GM21423 (cell line): ENCODE measurements around the gene ADGRG1.
"Not testable (repeated sequence)": the region's sequence is repeated elsewhere in the genome, so short reads cannot be mapped to it uniquely, and the experiment has no call there.

Experiments used
- ATAC-seq: cut with Tn5 transposase; IDR thresholded peaks from one replicate; pipeline ENCODE4 v1.9.1; 2021; ENCODE audit warnings: mild to moderate bottlenecking, moderate library complexity; ENCODE audit not compliant: unreplicated experiment

Gene ADGRG1

DNA sequence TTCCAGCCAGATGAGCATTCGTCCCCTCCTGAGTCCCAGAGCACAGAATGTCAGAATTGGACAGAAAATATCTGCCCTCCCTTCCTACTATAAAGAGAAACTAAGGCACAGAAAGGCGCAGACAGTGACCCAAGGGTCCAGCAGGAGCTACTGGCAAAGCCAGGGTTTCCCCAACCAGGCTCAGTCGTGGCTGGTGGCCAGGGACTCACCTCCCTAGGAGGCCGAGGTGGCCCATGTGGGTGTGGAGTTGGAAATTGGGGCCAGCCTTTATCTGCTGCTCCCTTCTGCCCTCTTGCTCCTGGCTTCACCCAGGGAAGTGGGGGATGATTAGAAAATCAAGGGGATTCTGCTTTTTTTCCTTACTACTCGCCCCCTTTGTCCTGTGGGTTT lies 67.2 kb downstream of the ADGRG1 start:
- ATAC-seq = no peak

- ATAC-seq = no peak
These were observed 67.8 kb downstream of the ADGRG1 start for GRCh38 chr16:57696240-57696639.

DNA sequence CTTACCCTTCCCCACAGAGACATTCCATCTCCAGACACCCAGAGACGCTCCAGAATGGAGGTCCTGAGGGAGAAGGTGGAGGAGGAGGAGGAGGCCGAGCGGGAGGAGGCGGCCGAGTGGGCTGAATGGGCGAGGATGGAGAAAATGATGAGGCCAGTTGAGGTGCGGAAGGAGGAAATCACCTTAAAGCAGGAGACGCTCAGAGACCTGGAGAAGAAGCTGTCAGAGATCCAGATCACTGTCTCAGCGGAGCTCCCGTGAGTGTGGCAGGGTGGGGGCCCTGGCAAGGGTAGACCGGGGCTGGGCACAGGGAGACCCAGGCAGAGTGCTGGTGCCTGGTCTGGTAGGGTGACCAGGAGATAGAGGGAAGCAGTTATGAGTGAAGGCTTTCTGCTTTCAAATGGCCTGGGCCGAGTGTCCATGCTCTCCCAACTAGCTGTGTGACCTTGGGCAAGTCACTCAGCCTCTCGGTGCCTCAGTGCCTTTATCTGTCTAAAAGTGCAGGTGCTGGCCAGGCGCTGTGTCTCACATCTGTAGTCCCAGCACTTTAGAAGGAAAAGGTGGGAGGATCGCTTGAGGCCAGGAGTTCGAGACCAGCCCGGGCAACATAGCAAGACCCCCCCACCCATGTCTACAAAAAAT lies 69.6 kb downstream of the ADGRG1 start:
- no peak for ATAC-seq

GRCh38 chr16:57698812-57699405 lies 70.5 kb downstream of the ADGRG1 start:
- no peak for ATAC-seq

DNA sequence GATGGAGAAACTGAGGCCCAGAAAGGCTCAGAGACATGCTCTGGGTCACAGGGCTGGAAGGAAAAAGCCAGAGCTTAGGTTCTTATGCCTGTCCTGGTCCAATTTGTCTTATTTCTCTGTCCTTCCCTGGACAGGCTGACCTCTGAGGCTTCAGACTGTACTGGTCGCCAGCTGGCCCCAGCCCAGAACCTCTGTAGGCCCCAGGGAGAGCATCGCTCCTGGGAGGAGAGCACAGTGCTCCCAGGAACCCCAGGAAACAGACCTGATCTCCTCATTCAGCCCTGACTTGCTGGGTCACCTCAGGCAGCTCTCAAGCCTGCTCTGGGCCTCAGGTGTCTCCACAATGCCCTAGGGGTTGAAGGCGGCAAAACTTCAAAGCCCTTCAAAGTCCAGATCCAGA lies 71.1 kb downstream of the ADGRG1 start:
- ATAC-seq = no peak

GRCh38 chr16:57699899-57700298 lies 71.5 kb downstream of the ADGRG1 start:
- ATAC-seq = no peak

GRCh38 chr16:57700781-57701551 lies 72.5 kb downstream of the ADGRG1 start:
- ATAC-seq = no peak

DNA sequence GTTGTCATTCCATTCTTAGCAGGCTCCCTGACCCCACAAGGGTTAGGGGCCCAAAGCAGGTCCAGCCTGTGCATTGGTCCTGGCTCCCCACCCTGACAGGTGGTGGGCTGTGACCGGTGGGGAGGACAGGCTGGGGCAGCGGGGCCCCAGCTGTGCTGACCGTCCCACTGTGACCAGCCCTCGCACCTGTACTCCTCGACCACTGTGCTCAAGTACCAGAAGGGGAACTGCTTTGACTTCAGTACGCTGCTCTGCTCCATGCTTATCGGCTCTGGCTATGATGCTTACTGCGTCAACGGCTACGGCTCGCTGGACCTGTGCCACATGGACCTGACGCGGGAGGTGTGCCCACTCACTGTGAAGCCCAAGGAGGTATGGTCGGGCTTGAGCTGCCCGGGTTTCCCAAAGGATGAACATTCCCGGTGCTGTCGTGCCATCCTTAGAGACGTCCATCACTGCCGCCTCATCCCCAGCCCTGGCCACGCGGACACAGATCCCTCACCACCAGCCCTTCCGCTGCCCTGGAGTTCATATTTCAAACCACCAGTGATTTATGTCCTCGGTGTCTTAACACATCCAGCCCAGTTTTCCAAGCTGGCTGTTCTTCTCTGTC lies 73.4 kb downstream of the ADGRG1 start:
- ATAC-seq = no peak

- ATAC-seq = no peak
These were observed 75.1 kb downstream of the ADGRG1 start for GRCh38 chr16:57703416-57704010.

DNA sequence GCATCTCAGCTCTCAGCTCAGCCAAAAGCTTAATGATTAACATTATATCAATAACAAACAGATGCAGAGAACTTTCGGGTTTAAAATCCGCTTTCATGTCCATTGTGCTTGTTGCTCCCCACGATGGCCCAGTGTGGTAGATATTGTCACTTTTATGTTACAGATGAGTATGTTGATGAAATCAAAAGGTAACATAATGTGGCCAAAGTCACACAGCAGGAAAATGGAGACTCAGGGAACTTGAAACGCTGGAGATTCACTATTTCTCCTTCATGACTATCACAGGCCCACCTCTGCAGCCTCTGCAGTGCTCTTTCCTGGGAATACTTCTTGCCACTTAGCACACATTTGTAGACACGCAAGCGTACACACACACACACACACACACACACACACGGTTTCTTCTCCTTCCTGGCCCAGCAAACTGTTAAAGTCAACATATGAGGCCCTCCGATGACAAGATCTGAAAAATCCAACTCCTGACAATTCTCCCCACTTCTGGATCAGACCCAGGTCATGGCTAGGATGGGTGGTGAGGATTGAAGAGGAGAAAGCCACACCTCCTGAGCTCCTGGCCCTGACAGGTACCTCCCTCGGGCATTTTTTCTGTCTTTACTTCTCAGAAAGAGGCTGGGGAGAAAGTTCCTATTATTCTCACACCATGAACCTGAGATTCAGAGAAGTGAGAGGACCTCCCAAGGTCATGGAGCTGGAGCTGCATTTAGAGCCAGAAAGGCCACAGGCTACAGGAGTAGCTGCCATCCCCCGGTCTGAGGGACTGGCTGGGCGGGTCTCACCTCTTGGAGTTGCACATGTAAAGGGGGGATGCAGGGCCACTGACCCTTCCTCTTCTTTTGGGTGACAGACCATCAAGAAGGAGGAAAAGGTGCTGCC lies 75.8 kb downstream of the ADGRG1 start:
- no peak for ATAC-seq

DNA sequence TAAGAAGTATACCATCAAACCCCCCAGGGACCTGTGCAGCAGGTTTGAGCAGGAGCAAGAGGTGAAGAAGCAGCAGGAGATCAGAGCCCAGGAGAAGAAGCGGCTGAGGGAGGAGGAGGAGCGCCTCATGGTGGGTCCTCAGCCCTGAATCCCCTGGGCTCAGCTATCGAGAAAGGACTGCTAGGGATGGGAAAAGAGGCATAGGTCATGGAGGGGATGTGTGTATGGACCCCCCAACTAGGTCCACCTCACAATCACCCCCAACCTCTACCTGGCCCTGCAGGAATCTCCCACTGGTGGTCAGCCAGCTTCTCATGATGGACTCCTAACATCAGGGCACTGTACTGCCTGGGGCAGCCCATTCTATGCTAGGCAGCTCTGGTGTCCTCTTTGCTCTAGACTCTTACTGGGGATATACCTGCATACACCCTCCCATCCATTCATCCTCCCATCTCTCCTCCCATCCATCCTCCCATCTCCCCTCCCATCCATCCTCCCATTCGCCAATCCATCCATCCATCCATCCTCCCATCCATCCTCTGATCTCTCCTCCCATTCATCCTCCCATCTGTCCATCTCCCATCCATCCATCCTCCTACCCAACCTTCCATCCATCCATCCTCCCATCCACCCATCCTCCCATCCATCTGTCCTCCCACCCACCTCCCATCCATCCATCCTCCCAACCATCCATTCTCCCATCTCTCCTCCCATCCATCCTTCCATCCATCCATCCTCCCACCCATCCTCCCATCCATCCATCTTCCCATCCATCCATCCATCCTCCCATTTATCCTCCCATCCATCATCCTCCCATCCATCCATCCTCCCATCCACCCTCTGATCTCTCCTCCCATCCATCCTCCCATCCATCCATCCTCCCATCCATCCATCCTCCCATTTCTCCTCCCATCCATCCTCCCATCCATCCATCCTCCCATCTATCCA lies 76.7 kb downstream of the ADGRG1 start:
- ATAC-seq = no peak

DNA sequence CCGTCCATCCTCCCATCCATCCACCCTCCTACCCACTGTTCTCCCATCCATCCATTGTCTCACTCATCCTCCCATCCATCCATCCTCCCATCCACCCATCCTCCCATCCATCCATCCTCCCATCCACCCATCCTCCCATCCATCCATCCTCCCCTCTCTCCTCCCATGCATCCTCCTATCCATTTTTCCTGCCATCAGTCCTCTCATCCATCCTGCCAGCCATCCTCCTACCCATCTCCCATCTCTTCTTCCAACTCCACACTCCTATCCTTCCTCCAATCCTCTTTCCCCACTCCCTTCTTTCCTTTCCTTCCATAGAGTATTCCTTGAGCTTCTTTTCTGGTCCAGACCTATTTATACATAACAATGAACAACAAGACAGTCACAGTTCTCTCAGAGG lies 78.3 kb downstream of the ADGRG1 start:
- ATAC-seq = no peak

- ATAC-seq = no peak
These were observed 78.9 kb downstream of the ADGRG1 start for GRCh38 chr16:57707331-57707730.

- ATAC-seq = no peak
These were observed 79.7 kb downstream of the ADGRG1 start for GRCh38 chr16:57708168-57708567.

DNA sequence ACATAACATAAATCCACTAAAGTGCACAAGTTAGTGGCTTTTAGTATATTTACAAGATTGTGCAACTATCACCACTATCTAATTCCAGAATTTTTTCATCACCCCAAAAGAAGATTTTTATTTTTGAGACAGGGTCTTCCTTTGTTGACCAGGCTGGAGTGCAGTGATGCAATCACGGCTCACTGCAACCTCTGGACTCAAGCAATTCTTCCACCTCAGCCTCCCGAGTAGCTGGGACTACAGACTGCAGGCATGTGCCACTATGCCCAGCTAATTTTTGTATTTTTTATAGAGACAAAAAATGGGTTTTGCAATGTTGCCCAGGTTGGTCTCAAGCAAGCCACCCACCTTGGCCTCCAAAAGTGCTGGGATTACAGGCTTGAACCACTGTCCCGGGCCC lies 81.2 kb downstream of the ADGRG1 start:
- no peak for ATAC-seq

DNA sequence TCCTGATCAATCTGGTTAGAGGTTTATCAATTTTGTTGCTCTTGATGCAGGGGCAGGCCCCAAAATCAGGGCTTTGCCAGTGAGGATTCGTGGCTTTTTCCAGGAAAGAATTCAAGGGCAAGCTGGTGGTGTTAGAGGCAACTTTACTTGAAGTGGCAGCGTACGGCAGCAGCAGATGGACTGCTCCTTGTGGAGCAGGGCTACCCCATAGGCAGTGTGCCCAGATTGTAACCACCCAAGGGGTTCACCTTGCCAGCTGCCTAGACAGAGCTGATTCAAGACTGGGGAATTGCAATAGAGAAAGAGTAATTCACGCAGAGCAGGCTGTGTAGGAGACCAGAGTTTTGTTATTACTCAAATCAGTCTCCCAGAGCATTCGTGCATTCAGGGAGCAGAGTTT lies 82.9 kb downstream of the ADGRG1 start:
- no peak for ATAC-seq

DNA sequence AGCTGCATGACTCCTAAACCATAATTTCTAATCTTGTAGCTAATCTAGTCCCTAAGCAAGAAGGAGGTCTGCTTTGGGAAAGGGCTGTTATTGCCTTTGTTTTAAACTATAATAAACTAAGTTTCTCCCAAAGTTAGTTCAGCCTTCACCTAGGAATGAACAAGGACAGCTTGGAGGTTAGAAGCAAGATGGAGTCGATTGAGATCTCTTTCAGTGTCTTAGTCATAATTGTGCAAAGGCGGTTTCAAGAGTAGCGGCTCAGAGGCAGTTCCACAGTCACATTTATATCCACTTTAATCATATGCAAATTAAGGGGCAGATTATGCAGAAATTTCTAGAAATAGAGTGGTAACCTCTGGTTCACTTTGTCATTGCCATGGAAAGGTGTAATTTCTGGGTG lies 83.6 kb downstream of the ADGRG1 start:
- no peak for ATAC-seq

GRCh38 chr16:57712569-57712968 lies 84.1 kb downstream of the ADGRG1 start:
- ATAC-seq = not testable (repeated sequence)

- no peak for ATAC-seq
These were observed 85.2 kb downstream of the ADGRG1 start for GRCh38 chr16:57713596-57713995.
